Kidney (tissue), 14 donors: ENCODE data around the gene CD36. TPM values are rescaled to one million over a fixed set of nuclear protein-coding genes. Genes with fewer than 3 reads are reported as not detected.

ENCODE experiments used
- DNase-seq, 5 donors: peaks; one replicate each; pipeline ENCODE4 v3.0.0-alpha.2; 2013 to 2020
- FAIRE-seq: peaks from 2 replicates; lab custom pipeline; 2012; peaks lifted over from hg19 to GRCh38; lab: Jason Lieb, UNC
- H3K27ac ChIP-seq, 2 donors: one replicate each; pipeline ENCODE4 v1.7.0; 2013; ENCODE audit warnings: low read depth in 2 of 2, low read length in 2 of 2, inconsistent platforms in 1 of 2
- H3K27me3 ChIP-seq: one replicate; pipeline ENCODE4 v1.7.1; 2013; ENCODE audit warnings: low read length, inconsistent platforms; ENCODE audit not compliant: control insufficient read depth, insufficient read depth
- H3K36me3 ChIP-seq, 3 donors: one replicate each; pipeline versions ENCODE4 v1.7.0 to v1.7.1; 2013; ENCODE audit warnings: low read length in 3 of 3, control low read depth in 1 of 3, inconsistent platforms in 1 of 3; ENCODE audit not compliant: insufficient read depth in 3 of 3, control insufficient read depth in 2 of 3
- H3K4me1 ChIP-seq, 3 donors: one replicate each; pipeline versions ENCODE4 v1.7.0 to v1.7.1; 2013; ENCODE audit warnings: low read length in 3 of 3, inconsistent platforms in 1 of 3, low read depth in 1 of 3; ENCODE audit not compliant: control insufficient read depth in 2 of 3, insufficient read depth in 2 of 3
- H3K4me3 ChIP-seq, 3 donors: one replicate each; pipeline versions ENCODE4 v1.7.0 to v1.8.1; 2013; ENCODE audit warnings: low read length in 3 of 3, control low read depth in 1 of 3, inconsistent platforms in 1 of 3
- H3K9ac ChIP-seq, 3 donors: one replicate each; pipeline versions ENCODE4 v1.7.0 to v1.7.1; 2013; ENCODE audit warnings: low read length in 3 of 3, control low read depth in 1 of 3, inconsistent platforms in 1 of 3
- H3K9me3 ChIP-seq, 3 donors: one replicate each; pipeline versions ENCODE4 v1.7.0 to v1.7.1; 2013; ENCODE audit warnings: low read length in 3 of 3, control low read depth in 1 of 3, inconsistent platforms in 1 of 3; ENCODE audit not compliant: control insufficient read depth in 2 of 3, insufficient read depth in 1 of 3
- intact Hi-C: fragments of 100-400 bp; cut with DNase I; formaldehyde crosslinking; loops from one replicate; pipeline ENCODE4 v1.11.1; 2022
- polyA plus RNA-seq: library from polyadenylated mRNA; stranded (reverse); fragments of 350-450 nt; fragmentation: Illumina TruSeq; extraction: RNeasy Lipid Tissue Mini Kit (QIAGEN cat#74804); gene quantifications from one replicate; pipeline ENCODE4 v1.2.3, GENCODE V29; 2014; ENCODE audit warnings: low read depth, low replicate concordance; ENCODE audit not compliant: insufficient read depth
- total RNA-seq: library from RNA; stranded (reverse); fragmentation: NEBNext Ultra II Directional; extraction: Animal tissue kit (Norgen Biotek cat#: 25700); gene quantifications from one replicate; pipeline ENCODE4 v1.2.1, GENCODE V29; 2021
- TF ChIP-seq, protein P1 (sequence below): IDR thresholded peaks from 3 replicates; pipeline ENCODE4 v1.5.1; 2012; ENCODE audit warnings: mild to moderate bottlenecking, moderate library complexity, borderline replicate concordance; ENCODE audit not compliant: insufficient read depth; ENCODE audit errors: extremely low read depth
- donor health status: control.
- donor health status: control.
- donor health status: control.
- donor health status: control.
- donor health status: control.
- donor health status: DM: yes; HTN: yes; CAD: no.
- donor health status: Normal renal cell carcinoma (clear cell type).

Gene CD36
- total and polyA plus RNA-seq, 2 donors from 2014 or later = 6.7 to 10.0 TPM

DNA sequence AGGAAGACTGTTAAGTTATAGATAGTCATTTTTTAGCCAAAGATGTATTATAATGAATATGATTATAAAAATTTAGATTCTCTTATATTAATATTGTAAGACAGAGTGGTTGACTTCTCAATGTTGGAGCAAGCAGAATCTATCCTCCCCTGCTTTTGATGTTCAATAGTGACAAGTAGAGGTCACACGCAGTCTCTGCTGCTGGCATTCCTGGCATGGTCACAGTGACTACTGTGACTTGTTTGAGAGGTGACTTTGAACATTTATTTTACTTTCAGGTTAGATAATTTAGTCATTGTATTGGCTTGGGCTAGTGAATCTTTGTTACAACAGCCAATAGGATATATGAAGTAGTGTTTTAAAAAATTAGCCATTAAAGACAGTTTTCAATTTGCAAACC is 13.7 kb upstream of the CD36 start:
- TF ChIP-seq, protein P1, sequence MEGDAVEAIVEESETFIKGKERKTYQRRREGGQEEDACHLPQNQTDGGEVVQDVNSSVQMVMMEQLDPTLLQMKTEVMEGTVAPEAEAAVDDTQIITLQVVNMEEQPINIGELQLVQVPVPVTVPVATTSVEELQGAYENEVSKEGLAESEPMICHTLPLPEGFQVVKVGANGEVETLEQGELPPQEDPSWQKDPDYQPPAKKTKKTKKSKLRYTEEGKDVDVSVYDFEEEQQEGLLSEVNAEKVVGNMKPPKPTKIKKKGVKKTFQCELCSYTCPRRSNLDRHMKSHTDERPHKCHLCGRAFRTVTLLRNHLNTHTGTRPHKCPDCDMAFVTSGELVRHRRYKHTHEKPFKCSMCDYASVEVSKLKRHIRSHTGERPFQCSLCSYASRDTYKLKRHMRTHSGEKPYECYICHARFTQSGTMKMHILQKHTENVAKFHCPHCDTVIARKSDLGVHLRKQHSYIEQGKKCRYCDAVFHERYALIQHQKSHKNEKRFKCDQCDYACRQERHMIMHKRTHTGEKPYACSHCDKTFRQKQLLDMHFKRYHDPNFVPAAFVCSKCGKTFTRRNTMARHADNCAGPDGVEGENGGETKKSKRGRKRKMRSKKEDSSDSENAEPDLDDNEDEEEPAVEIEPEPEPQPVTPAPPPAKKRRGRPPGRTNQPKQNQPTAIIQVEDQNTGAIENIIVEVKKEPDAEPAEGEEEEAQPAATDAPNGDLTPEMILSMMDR = no peak
- FAIRE-seq (no peak), DNase-seq (no peak)
- intact Hi-C loops = no loop called here
- Histone ChIP-seq H3K36me3 (no peaks in the 10 kb centered on the region), H3K4me3 (no peak overlapping the region), H3K9ac (no peak overlapping the region), H3K27me3 (no peaks in the 10 kb centered on the region), H3K9me3 (no peaks in the 10 kb centered on the region), H3K4me1 (no peaks in the 10 kb centered on the region), H3K27ac (no peak overlapping the region)

DNA sequence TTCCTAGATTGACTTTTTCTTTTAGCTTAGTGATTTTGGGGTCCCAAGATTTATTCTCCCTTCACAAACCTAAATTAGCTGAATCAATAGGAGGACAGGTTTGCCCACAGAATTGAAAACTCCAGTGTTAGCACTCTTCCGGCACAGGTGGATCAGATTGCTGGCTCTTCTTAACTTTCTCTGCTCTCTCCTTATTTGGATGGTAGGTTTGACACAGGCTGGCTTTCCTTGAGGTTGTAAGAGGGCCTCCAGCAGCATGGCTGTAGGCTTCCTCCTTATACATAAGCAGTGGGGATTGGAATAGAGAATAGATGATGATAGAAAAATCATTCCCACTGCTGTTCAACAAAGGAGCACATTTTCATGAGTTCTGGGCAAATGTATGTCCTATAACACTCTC is 9.4 kb upstream of the CD36 start:
- no peaks in the 10 kb centered on the region for H3K4me1 ChIP-seq

DNA sequence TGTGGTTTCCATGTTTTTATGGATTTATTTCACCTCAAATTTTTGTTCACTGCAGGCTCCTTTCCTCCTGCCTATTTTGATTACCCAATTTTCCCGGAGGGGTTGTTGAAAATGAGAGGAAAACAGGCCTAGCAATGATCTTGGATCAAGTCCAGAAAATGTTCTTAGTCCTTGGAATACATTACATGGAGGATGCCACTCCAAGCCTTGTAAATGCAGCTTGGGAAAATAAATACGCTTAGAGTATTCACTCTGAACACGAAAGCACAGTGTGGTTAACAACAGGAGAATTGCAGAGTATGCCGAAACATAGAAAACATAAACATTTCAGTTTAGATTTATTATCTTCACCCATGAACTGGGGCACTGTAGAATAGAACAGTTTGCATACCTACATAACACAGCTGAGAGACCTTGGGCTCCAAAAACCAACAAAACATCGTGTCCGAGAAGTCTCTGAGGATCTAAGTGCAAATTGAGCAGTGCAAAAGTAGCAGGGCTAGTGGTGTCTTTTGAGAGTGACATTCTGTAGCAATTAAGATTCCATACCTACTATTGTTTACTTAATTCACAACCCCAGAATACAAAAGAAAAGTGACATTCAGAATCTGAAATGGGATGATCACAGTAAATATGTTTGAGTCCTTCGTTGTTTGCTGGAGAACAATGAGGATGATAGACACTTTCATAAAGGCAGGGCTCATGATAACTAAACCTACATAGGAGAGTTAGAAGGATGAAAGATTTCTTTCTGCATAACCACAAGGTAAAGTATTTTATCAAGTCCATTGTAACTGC is 7.6 kb upstream of the CD36 start:
- intact Hi-C loops = no loop called here
- Histone ChIP-seq H3K27ac (no peak overlapping the region), H3K4me3 (no peak overlapping the region), H3K36me3 (no peaks in the 10 kb centered on the region), H3K9me3 (no peaks in the 10 kb centered on the region), H3K27me3 (no peaks in the 10 kb centered on the region), H3K9ac (no peak overlapping the region), H3K4me1 (no peaks in the 10 kb centered on the region)
- FAIRE-seq (no peak), DNase-seq (peak in 1 of 5 donors; percentile 10)
- TF ChIP-seq, protein P1 = no peak

More for the DNA sequence above, 9.4 kb upstream of the CD36 start:
- TF ChIP-seq, protein P1 = no peak
- intact Hi-C loops = no loop called here
- Histone ChIP-seq H3K4me3 (no peak overlapping the region), H3K9ac (no peak overlapping the region), H3K27ac (no peak overlapping the region), H3K36me3 (no peaks in the 10 kb centered on the region), H3K27me3 (no peaks in the 10 kb centered on the region), H3K9me3 (no peaks in the 10 kb centered on the region)
- DNase-seq (no peak), FAIRE-seq (no peak)
